ENCODE results near the gene TANC2.

Gene TANC2

DNA sequence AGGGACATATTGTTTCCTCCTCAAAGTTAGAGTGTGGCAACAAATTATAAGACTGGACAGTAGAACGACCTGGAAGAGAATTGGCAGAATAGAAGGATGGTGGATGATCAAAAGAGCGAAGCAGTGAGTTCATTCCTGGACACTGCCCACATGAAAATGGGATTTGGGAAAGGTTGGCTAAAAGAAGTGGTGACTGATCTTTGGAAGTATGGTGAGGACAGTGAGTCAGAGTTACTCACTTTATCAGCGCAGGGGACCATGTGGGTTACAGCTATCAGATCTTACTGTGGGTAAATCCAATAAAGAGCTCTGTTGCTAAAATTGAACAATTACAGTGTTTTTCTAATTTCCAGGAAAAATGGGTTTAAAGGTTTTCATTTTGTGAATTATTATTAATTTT is 2.7 kb upstream of the TANC2 start:
- no peak for DNase-seq (ENCODE audit: low read depth)
- H3K4me3 ChIP-seq (ENCODE audit: low read depth, low read length) = no peak overlapping the region
- TF ChIP-seq CTCF (IDR thresholded peaks at IDR 0.05; ENCODE audit: low read depth, low read length, missing control alignments) = no peak

DNA sequence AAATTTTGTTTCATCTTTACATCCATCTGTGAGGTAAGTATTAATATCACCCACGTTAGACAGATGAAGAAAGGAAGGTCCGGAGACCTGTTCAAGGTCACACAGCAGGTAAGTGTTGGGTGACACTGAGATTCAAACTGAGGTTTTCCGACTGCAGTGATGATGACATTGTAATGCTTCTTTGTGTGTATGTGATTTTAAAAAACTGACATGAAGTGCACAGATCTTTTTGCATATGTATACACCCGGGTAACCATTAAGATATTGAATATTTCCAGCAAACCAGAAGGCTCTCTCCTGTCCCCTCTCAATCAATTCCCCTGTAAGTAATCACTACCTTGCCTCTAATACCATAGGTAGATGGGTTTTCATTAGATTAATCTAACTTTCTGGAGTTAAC is 1.5 kb upstream of the TANC2 start:
- TF ChIP-seq CTCF (IDR thresholded peaks at IDR 0.05; ENCODE audit: low read depth, low read length, missing control alignments) = no peak
- DNase-seq (ENCODE audit: low read depth) = no peak
- no peak overlapping the region for H3K4me3 ChIP-seq (ENCODE audit: low read depth, low read length)

GRCh38 chr17:62965174-62965685 is 805 bp upstream of the TANC2 start:
- DNase-seq (ENCODE audit: low read depth) = peak; percentile 8

GRCh38 chr17:62966426-62967204 is 580 bp downstream of the TANC2 start:
- H3K4me3 ChIP-seq (ENCODE audit: low read depth, low read length) = peak overlapping the region; percentile 56
- no peak for DNase-seq (ENCODE audit: low read depth)
- no peak for TF ChIP-seq CTCF (IDR thresholded peaks at IDR 0.05; ENCODE audit: low read depth, low read length, missing control alignments)

More at GRCh38 chr17:62965174-62965685, 805 bp upstream of the TANC2 start:
- TF ChIP-seq CTCF (IDR thresholded peaks at IDR 0.05; ENCODE audit: low read depth, low read length, missing control alignments) = no peak
- H3K4me3 ChIP-seq (ENCODE audit: low read depth, low read length) = peak overlapping the region; percentile 56

DNA sequence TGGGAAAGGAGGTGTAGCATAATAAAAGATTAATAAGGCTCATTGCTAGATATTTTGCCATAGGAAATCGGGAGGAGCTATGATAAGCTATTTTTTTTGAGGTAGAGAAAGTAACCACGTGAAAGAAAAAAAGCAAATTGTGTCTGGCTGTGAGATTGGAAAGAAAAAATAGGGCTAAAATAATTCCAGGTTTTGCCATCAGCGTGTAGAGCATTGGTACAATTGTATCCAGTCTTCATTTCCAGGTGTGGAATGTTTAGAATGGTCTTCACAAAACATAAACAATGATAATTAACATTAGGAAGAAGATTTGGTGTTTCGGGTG is 1.1 kb downstream of the TANC2 start:
- H3K4me3 ChIP-seq (ENCODE audit: low read depth, low read length) = no peak overlapping the region; the same call in 1 of the 2 replicates
- no peak for TF ChIP-seq CTCF (IDR thresholded peaks at IDR 0.05; ENCODE audit: low read depth, low read length, missing control alignments)
- no peak for DNase-seq (ENCODE audit: low read depth)

DNA sequence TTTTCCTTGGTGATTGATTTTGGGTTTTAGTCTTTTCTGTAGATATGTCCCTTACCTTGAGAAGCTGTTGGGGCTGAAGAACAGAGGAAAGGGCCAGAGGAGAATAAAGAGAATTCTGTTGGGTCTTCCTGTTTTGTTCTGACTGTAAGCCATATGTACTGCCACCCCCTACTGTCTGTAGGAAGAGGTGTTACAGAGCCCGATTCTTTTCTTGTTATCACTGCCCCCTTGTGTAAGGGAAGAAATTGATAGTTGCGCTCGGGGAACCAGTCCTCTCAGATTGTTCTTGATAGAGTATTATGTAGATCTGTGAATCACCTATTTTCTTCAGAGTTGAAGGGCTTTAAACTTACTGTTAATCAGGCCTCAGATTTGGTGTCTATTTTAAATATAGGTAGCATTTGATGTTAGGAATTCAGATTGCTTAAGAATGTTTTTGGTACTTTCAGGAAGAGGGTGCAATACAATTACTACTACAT is 2.4 kb downstream of the TANC2 start:
- H3K4me3 ChIP-seq (ENCODE audit: low read depth, low read length) = no peak overlapping the region
- peak; percentile 73 for TF ChIP-seq CTCF (IDR thresholded peaks at IDR 0.05; ENCODE audit: low read depth, low read length, missing control alignments)
- DNase-seq (ENCODE audit: low read depth) = peak; percentile 54

DNA sequence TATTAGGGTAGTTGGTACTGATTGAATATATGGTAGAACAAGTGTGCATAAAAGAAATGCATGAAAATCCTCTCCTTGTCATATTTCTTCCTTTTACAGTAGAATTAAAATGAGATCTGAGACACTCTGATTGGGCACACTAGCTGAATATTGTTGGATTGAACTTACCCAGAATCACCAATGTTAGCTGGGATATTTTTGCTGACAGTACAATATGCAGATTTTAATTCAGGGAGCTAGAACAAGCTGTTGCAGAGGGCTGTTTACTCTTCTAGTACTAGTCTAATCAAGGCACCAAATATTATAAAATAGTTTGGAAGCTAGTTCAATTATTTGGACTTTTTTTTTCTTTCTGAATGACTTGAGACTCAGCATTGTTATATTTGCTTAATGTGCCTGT is 4.6 kb downstream of the TANC2 start:
- no peak for TF ChIP-seq CTCF (IDR thresholded peaks at IDR 0.05; ENCODE audit: low read depth, low read length, missing control alignments)
- no peak for DNase-seq (ENCODE audit: low read depth)
- H3K4me3 ChIP-seq (ENCODE audit: low read depth, low read length) = no peak overlapping the region
